CD4-positive, alpha-beta T cell (primary cell): Measurements from ENCODE around the gene HHEX. TPM values are rescaled to one million over a fixed set of nuclear protein-coding genes. Genes with fewer than 3 reads are reported as not detected.

Experiments used
- ATAC-seq: fragments of 200-7000 bp; cut with Tn5 transposase; one replicate; pipeline ENCODE4 v1.10.0; 2022; ENCODE audit warnings: mild to moderate bottlenecking; ENCODE audit not compliant: poor library complexity
- CTCF ChIA-PET: fragments of 350-600 bp; sonication (Branson Sonifier 250); formaldehyde crosslinking; loops from one replicate; lab custom pipeline; 2021; ENCODE audit warnings: antibody characterized with exemption, inconsistent platforms; lab: Charles Lee
- POLR2A ChIA-PET: fragments of 350-600 bp; sonication (Branson Sonifier 250); formaldehyde crosslinking; loops from one replicate; lab custom pipeline; 2021; ENCODE audit warnings: antibody characterized with exemption, inconsistent platforms; lab: Charles Lee
- DNase-seq, 14 experiments: peaks; one replicate each; pipeline ENCODE4 v3.0.0-alpha.2; 2013 to 2020; ENCODE audit warnings: mixed read lengths in 2 of 14
- H3K27ac ChIP-seq, 2 donors: one replicate each; pipeline versions ENCODE4 v1.5.1 to v1.7.0; 2013; ENCODE audit warnings: low read length in 2 of 2, low read depth in 1 of 2, mild to moderate bottlenecking in 1 of 2
- H3K27me3 ChIP-seq, 2 experiments: 1 replicate in 1 of 2; 2 replicates in 1 of 2; pipeline versions ENCODE4 v1.6.1 to v1.7.0; 2013; ENCODE audit warnings: low read length in 2 of 2, control low read depth in 1 of 2, mild to moderate bottlenecking in 1 of 2, moderate library complexity in 1 of 2; ENCODE audit not compliant: insufficient read depth in 2 of 2, control insufficient read depth in 1 of 2
- H3K36me3 ChIP-seq: one replicate; pipeline ENCODE4 v1.6.1; 2013; ENCODE audit warnings: low read length, control low read depth; ENCODE audit not compliant: insufficient read depth
- H3K4me1 ChIP-seq: one replicate; pipeline ENCODE4 v1.6.1; 2013; ENCODE audit warnings: low read length, control low read depth; ENCODE audit not compliant: insufficient read depth
- H3K4me3 ChIP-seq: one replicate; pipeline ENCODE4 v1.5.1; 2013; ENCODE audit warnings: mild to moderate bottlenecking, low read length, moderate library complexity
- H3K9me3 ChIP-seq, 2 experiments: 1 replicate in 1 of 2; 2 replicates in 1 of 2; pipeline versions ENCODE4 v1.6.1 to v1.7.0; 2013; ENCODE audit warnings: low read length in 2 of 2, mild to moderate bottlenecking in 2 of 2, control low read depth in 1 of 2, moderate library complexity in 1 of 2; ENCODE audit not compliant: control insufficient read depth in 1 of 2, insufficient read depth in 1 of 2
- H3K27ac Mint-ChIP-seq: one replicate; pipeline ENCODE4 v1.8.0; 2020; ENCODE audit warnings: mixed read lengths
- H3K27me3 Mint-ChIP-seq: one replicate; pipeline ENCODE4 v1.8.0; 2021; ENCODE audit warnings: mixed read lengths
- H3K36me3 Mint-ChIP-seq: one replicate; pipeline ENCODE4 v1.8.0; 2021; ENCODE audit warnings: low read depth, mixed read lengths
- H3K4me1 Mint-ChIP-seq: one replicate; pipeline ENCODE4 v1.8.0; 2021; ENCODE audit warnings: low read depth, mixed read lengths
- H3K4me3 Mint-ChIP-seq: one replicate; pipeline ENCODE4 v1.8.0; 2020; ENCODE audit warnings: mild to moderate bottlenecking, mixed read lengths
- H3K9me3 Mint-ChIP-seq: one replicate; pipeline ENCODE4 v1.8.0; 2020; ENCODE audit warnings: mixed read lengths
- intact Hi-C, 2 experiments: fragments of 100-400 bp; cut with DNase I in 1 of 2; cut with micrococcal nuclease in 1 of 2; formaldehyde crosslinking; loops; one replicate each; pipeline versions ENCODE4 v1.15.1 to v1.9.0; 2023 to 2025; cut with DNase I, micrococcal nuclease
- total RNA-seq, 174 experiments: library from RNA in 2 of 174; stranded (reverse) in 2 of 174; gene quantifications; one replicate each; pipeline ENCODE4 v1.2.3 and lab custom pipeline; 2021 to 2026
- TF ChIP-seq, protein P1 (sequence below): fragments of 200-600 bp; IDR thresholded peaks from one replicate; pipeline ENCODE4 v1.8.0; 2022; ENCODE audit warnings: antibody characterized with exemption, mild to moderate bottlenecking

HHEX gene
- total RNA-seq, 2 experiments from 2014 or later = 0.96 to 1.0 TPM

DNA sequence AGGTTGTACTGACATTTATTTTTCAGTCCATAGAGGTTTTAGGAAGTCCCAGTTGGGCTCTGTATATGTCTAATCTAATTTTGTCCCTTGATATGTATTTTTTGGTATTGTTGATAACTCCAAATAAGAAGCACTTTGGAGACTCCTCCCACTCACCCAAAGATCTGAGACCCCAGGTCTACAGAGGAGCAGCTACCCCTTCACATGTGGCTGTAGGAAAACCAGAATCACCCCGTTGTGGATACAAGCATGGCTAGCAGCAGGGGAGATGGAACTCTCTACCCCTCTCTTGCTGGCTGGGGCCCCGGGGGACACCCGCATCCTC, 9.4 kb downstream of the HHEX start:
- Mint-ChIP-seq H3K4me3 (peak overlapping the region; percentile 84), H3K27ac (no peak overlapping the region), H3K4me1 (peaks cover 29% of the 10 kb centered on the region), H3K9me3 (no peaks in the 10 kb centered on the region), H3K36me3 (no peaks in the 10 kb centered on the region), H3K27me3 (peaks cover 83% of the 10 kb centered on the region)
- intact Hi-C loops = no loop called here
- DNase-seq = no peak
- ATAC-seq = no peak
- POLR2A ChIA-PET = no interaction called here
- CTCF ChIA-PET = interaction anchor here (0.7 to 1.0 kb wide), 2 partner anchors 54 to 181 kb away, joined by 3 read pairs; no protein-coding TSS in a partner anchor
- TF ChIP-seq, protein P1, sequence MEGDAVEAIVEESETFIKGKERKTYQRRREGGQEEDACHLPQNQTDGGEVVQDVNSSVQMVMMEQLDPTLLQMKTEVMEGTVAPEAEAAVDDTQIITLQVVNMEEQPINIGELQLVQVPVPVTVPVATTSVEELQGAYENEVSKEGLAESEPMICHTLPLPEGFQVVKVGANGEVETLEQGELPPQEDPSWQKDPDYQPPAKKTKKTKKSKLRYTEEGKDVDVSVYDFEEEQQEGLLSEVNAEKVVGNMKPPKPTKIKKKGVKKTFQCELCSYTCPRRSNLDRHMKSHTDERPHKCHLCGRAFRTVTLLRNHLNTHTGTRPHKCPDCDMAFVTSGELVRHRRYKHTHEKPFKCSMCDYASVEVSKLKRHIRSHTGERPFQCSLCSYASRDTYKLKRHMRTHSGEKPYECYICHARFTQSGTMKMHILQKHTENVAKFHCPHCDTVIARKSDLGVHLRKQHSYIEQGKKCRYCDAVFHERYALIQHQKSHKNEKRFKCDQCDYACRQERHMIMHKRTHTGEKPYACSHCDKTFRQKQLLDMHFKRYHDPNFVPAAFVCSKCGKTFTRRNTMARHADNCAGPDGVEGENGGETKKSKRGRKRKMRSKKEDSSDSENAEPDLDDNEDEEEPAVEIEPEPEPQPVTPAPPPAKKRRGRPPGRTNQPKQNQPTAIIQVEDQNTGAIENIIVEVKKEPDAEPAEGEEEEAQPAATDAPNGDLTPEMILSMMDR = no peak
- Histone ChIP-seq H3K9me3 (peaks cover 0 to 14% of the 10 kb centered on the region in 2 experiments), H3K4me3 (peak overlapping the region; percentile 44), H3K4me1 (peaks cover 18% of the 10 kb centered on the region), H3K27ac (no peak overlapping the region), H3K36me3 (no peaks in the 10 kb centered on the region), H3K27me3 (peaks cover 37 to 53% of the 10 kb centered on the region in 2 experiments)

DNA sequence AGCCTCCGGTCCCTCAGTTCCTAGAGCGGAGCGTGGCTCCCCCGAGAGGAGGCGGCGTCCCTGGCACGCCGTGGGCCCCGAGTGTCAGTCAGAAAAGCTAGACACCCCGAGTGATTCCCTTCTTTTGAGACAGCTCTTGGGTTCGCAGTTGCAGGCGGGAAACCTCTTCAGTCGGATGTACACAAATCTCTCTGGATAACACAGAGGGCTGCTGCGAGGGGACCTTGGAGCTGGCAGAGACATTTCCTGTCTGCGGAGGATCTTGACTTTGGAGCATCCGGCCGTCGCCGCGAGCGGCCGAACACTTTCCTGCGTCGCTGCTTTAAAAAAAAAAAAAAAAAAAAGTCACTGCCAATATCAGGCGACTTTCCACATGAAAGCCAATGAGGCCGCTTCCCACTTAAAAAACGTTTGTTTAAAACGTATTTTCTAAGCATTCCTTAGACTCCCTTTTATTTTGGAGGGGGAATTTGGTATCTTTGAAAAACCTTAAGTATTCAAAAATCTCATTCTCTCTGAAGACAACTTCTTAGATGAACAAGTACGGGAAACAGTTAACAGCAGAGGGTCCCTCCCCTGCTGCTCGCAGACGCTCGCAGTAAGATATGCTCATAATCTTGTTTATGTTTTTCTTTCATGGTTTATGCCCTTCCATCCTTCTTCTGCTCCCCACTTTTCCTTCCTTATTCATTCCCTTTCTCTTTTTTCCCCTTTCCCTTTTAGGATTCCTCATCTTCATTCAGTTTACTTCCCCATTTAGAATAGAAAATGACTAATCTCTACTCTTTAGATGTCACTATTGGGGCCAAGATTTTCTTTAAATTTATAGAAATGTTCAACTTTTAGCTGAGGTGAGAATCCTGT, 10.0 kb downstream of the HHEX start:
- Mint-ChIP-seq H3K4me1 (peaks cover 29% of the 10 kb centered on the region), H3K27ac (no peak overlapping the region), H3K9me3 (no peaks in the 10 kb centered on the region), H3K36me3 (no peaks in the 10 kb centered on the region), H3K27me3 (peaks cover 80% of the 10 kb centered on the region), H3K4me3 (peak overlapping the region; percentile 84)
- TF ChIP-seq, protein P1 = no peak
- Histone ChIP-seq H3K4me3 (peak overlapping the region; percentile 44), H3K36me3 (no peaks in the 10 kb centered on the region), H3K4me1 (peaks cover 18% of the 10 kb centered on the region), H3K27me3 (peaks cover 37 to 53% of the 10 kb centered on the region in 2 experiments), H3K9me3 (peaks cover 0 to 14% of the 10 kb centered on the region in 2 experiments), H3K27ac (no peak overlapping the region)
- POLR2A ChIA-PET = interaction anchor here (0.6 to 1.3 kb wide), 2 partner anchors 9 to 148 kb away, joined by 3 read pairs; partner anchors contain the start of genes EXOC6 and HHEX
- intact Hi-C loops = no loop called here
- CTCF ChIA-PET = interaction anchor here (1.0 kb wide), 1 partner anchor 55 kb away, joined by 3 read pairs; no protein-coding TSS in a partner anchor
- ATAC-seq (peak; percentile 54), DNase-seq (peak in 6 of 14 experiments; percentile 5 to 45 (median 38))

DNA sequence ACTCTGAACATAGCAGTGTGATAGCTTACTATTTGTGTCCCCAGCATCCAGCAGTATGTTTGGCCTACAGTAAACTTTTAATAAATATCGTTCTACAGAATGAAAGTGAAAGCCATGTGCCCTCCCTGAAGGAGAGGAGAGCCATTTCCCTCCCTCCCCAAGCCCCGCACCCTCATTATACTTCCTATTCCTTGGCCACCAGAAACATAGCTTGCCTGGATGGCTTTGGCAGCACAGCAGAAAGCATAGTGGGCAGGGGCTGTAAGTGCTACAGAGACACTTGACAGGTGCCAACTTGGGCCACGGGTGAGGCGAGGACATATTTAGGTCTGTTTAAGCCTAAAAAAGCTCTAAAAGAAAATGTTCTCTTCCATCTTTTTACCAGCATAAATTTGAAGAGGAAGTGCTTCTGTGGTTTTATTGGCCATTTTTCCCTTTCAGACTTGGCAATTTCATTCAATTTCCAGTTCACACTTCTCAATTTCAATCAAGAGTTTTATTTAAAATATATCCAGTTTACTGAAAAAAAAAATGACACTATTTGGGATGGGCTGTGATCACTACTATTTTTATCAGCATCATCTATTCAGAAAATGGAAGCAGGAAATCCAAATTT, 12.7 kb downstream of the HHEX start:
- Mint-ChIP-seq H3K36me3 (no peaks in the 10 kb centered on the region), H3K4me3 (no peak overlapping the region), H3K4me1 (peaks cover 26% of the 10 kb centered on the region), H3K9me3 (no peaks in the 10 kb centered on the region), H3K27ac (no peak overlapping the region), H3K27me3 (peaks cover 78% of the 10 kb centered on the region)
- CTCF ChIA-PET = interaction anchor here (0.6 to 1.2 kb wide), 2 partner anchors 9 to 131 kb away, joined by 3 read pairs; no protein-coding TSS in a partner anchor
- no peak overlapping the region for H3K4me3 ChIP-seq
- H3K36me3 ChIP-seq = no peaks in the 10 kb centered on the region
- H3K4me1 ChIP-seq = peaks cover 18% of the 10 kb centered on the region
- H3K9me3 ChIP-seq = peaks cover 0 to 5% of the 10 kb centered on the region in 2 experiments
- DNase-seq = peak in 1 of 14 experiments; percentile 7
- TF ChIP-seq, protein P1 = no peak
- ATAC-seq = no peak
- POLR2A ChIA-PET = interaction anchor here (0.6 kb wide), 1 partner anchor 70 kb away, joined by 3 read pairs; no protein-coding TSS in a partner anchor
- intact Hi-C loops = no loop called here
- H3K27me3 ChIP-seq = peaks cover 27 to 48% of the 10 kb centered on the region in 2 experiments
- H3K27ac ChIP-seq = no peak overlapping the region
